GOT3 (cell line): ENCODE measurements around the gene SURF2.
A peak's percentile ranks its signal among the peaks of the same experiment; 100 is the strongest.

Source experiments
- DNase-seq: peaks from one replicate; lab custom pipeline; 2025; ENCODE audit warnings: mixed read lengths; lab: John Stamatoyannopoulos, UW

Gene SURF2

GRCh38 chr9:133354766-133355165 lies 1.6 kb upstream of the SURF2 start:
- DNase-seq, result no peak

GRCh38 chr9:133355881-133356357 lies 431 bp upstream of the SURF2 start:
- no peak for DNase-seq

- no peak for DNase-seq
Measured at GRCh38 chr9:133357656-133358055, 1.3 kb downstream of the SURF2 start.

- DNase-seq, result no peak
Measured at GRCh38 chr9:133359399-133360175, 3.2 kb downstream of the SURF2 start.

- DNase-seq, result no peak
Measured at GRCh38 chr9:133360400-133361393, 4.3 kb downstream of the SURF2 start.

- no peak for DNase-seq
Measured at GRCh38 chr9:133361507-133362092, 5.2 kb downstream of the SURF2 start.

- no peak for DNase-seq
Measured at GRCh38 chr9:133362359-133363044, 6.2 kb downstream of the SURF2 start.

- no peak for DNase-seq
Measured at GRCh38 chr9:133366435-133366834, 10.1 kb downstream of the SURF2 start.

GRCh38 chr9:133367221-133367620 lies 10.9 kb downstream of the SURF2 start:
- DNase-seq, result no peak

- no peak for DNase-seq
Measured at GRCh38 chr9:133367778-133368177, 11.4 kb downstream of the SURF2 start.

GRCh38 chr9:133368249-133368881 lies 12.0 kb downstream of the SURF2 start:
- no peak for DNase-seq

- DNase-seq, result no peak
Measured at GRCh38 chr9:133369422-133369821, 13.1 kb downstream of the SURF2 start.

- DNase-seq, result no peak
Measured at GRCh38 chr9:133369933-133370332, 13.6 kb downstream of the SURF2 start.

- DNase-seq, result no peak
Measured at GRCh38 chr9:133370685-133371084, 14.3 kb downstream of the SURF2 start.

GRCh38 chr9:133371261-133371711 lies 14.9 kb downstream of the SURF2 start:
- DNase-seq, result no peak

GRCh38 chr9:133372144-133372543 lies 15.8 kb downstream of the SURF2 start:
- no peak for DNase-seq

GRCh38 chr9:133374612-133375115 lies 18.3 kb downstream of the SURF2 start:
- no peak for DNase-seq

GRCh38 chr9:133375116-133375723 lies 18.9 kb downstream of the SURF2 start:
- DNase-seq, result no peak

GRCh38 chr9:133375724-133376654 lies 19.6 kb downstream of the SURF2 start, which contains the start of the genes STKLD1 and SURF4:
Gene STKLD1, plus strand, starts transcription at chr9:133376366. Its CDS starts 108 bp downstream, at chr9:133376474.
Gene SURF4, minus strand, starts transcription at chr9:133376060. Its CDS starts 91 bp downstream, at chr9:133375969.
- DNase-seq, result peak; percentile 82
